Smooth muscle cell of the brain vasculature (primary cell): ENCODE results near the gene NEU3.
"Not testable (repeated sequence)": the region's sequence is repeated elsewhere in the genome, so short reads cannot be mapped to it uniquely, and the experiment has no call there.

Experiments used
- DNase-seq: peaks from one replicate; pipeline ENCODE4 v3.0.0-alpha.2; 2012; ENCODE audit warnings: low read depth, low spot score

The NEU3 gene

GRCh38 chr11:74984070-74984469, 4.7 kb upstream of the NEU3 start:
- no peak for DNase-seq

- DNase-seq: no peak
Measured at GRCh38 chr11:74984730-74985129, 4.0 kb upstream of the NEU3 start.

- no peak for DNase-seq
Measured at GRCh38 chr11:74989260-74989638, 516 bp downstream of the NEU3 start.

GRCh38 chr11:74990150-74990549, 1.4 kb downstream of the NEU3 start:
- DNase-seq: not testable (repeated sequence)

- DNase-seq: no peak
Measured at GRCh38 chr11:74990941-74991340, 2.2 kb downstream of the NEU3 start.

GRCh38 chr11:74992852-74993251, 4.1 kb downstream of the NEU3 start:
- DNase-seq: no peak

GRCh38 chr11:75000975-75001354, 12.2 kb downstream of the NEU3 start:
- DNase-seq: no peak

- DNase-seq: no peak
Measured at GRCh38 chr11:75001686-75002085, 13.0 kb downstream of the NEU3 start.

GRCh38 chr11:75002516-75002915, 13.8 kb downstream of the NEU3 start:
- DNase-seq: no peak

GRCh38 chr11:75004215-75004614, 15.5 kb downstream of the NEU3 start:
- DNase-seq: no peak

- no peak for DNase-seq
Measured at GRCh38 chr11:75011357-75011756, 22.6 kb downstream of the NEU3 start.

- DNase-seq: no peak
Measured at GRCh38 chr11:75011872-75012271, 23.1 kb downstream of the NEU3 start.

- DNase-seq: no peak
Measured at GRCh38 chr11:75013051-75013450, 24.3 kb downstream of the NEU3 start.

- no peak for DNase-seq
Measured at GRCh38 chr11:75014129-75014528, 25.4 kb downstream of the NEU3 start.

GRCh38 chr11:75019200-75019599, 30.5 kb downstream of the NEU3 start:
- not testable (repeated sequence) for DNase-seq

GRCh38 chr11:75020328-75020727, 31.6 kb downstream of the NEU3 start:
- not testable (repeated sequence) for DNase-seq

- DNase-seq: no peak
Measured at GRCh38 chr11:75022296-75022695, 33.6 kb downstream of the NEU3 start.

- DNase-seq: peak; percentile 69
Measured at GRCh38 chr11:75022759-75023396, 34.1 kb downstream of the NEU3 start.

GRCh38 chr11:75023446-75024067, 34.8 kb downstream of the NEU3 start:
- DNase-seq: no peak

GRCh38 chr11:75024068-75024449, 35.3 kb downstream of the NEU3 start:
- no peak for DNase-seq

GRCh38 chr11:75024764-75025211, 36.1 kb downstream of the NEU3 start:
- DNase-seq: no peak

- no peak for DNase-seq
Measured at GRCh38 chr11:75025561-75025960, 36.8 kb downstream of the NEU3 start.

- DNase-seq: no peak
Measured at GRCh38 chr11:75028321-75028720, 39.6 kb downstream of the NEU3 start.

GRCh38 chr11:75028724-75029123, 40.0 kb downstream of the NEU3 start:
- no peak for DNase-seq
